Measurements from ENCODE around the gene SPRED2. TPM values are rescaled to one million over a fixed set of nuclear protein-coding genes. Genes with fewer than 3 reads are reported as not detected.

Gene SPRED2
- total RNA-seq, 2 experiments from 2014 or later, result 5.9 to 6.7 TPM

GRCh38 chr2:65371074-65371434 is 61.3 kb downstream of the SPRED2 start:
- ChIA-PET POLR2A (interaction anchor here (1.4 to 1.5 kb wide), 2 partner anchors 11 to 14 kb away, joined by 3 to 4 read pairs; no protein-coding TSS in a partner anchor), CTCF (interaction anchor here (1.3 kb wide), 1 partner anchor 12 kb away, joined by 4 read pairs; no protein-coding TSS in a partner anchor)
- Mint-ChIP-seq H3K27me3 (peaks cover 1% of the 10 kb centered on the region), H3K4me3 (no peak overlapping the region), H3K9me3 (no peaks in the 10 kb centered on the region), H3K36me3 (ENCODE audit: low read depth) (no peaks in the 10 kb centered on the region), H3K27ac (no peak overlapping the region), H3K4me1 (ENCODE audit: low read depth) (peaks cover 15% of the 10 kb centered on the region)
- no peak for TF ChIP-seq CTCF (IDR thresholded peaks at IDR 0.05)
- intact Hi-C loops (cut with micrococcal nuclease), result no loop called here
- no peak for DNase-seq
- no peak for ATAC-seq

- ChIA-PET CTCF (interaction anchor here (0.7 kb wide), 2 partner anchors 9 to 12 kb away, joined by 3 to 4 read pairs; no protein-coding TSS in a partner anchor), POLR2A (interaction anchor here (1.4 to 1.5 kb wide), 2 partner anchors 12 to 14 kb away, joined by 3 to 4 read pairs; no protein-coding TSS in a partner anchor)
- H3K27me3 Mint-ChIP-seq, result peaks cover 1% of the 10 kb centered on the region
- no peak overlapping the region for H3K27ac Mint-ChIP-seq
- peaks cover 16% of the 10 kb centered on the region for H3K4me1 Mint-ChIP-seq (ENCODE audit: low read depth)
- no peaks in the 10 kb centered on the region for H3K9me3 Mint-ChIP-seq
- intact Hi-C loops (cut with micrococcal nuclease), result no loop called here
- TF ChIP-seq CTCF (IDR thresholded peaks at IDR 0.05), result no peak
- no peak for DNase-seq
- no peaks in the 10 kb centered on the region for H3K36me3 Mint-ChIP-seq (ENCODE audit: low read depth)
- H3K4me3 Mint-ChIP-seq, result no peak overlapping the region
- ATAC-seq, result no peak
Observed at GRCh38 chr2:65370387-65371073, 61.9 kb downstream of the SPRED2 start.

- DNase-seq, result no peak
- intact Hi-C loops (cut with micrococcal nuclease), result loop anchor here (5.0 kb wide), 1 partner anchor 68 kb away; no protein-coding TSS in a partner anchor
- Mint-ChIP-seq H3K4me3 (no peak overlapping the region), H3K4me1 (ENCODE audit: low read depth) (peaks cover 16% of the 10 kb centered on the region), H3K9me3 (no peaks in the 10 kb centered on the region), H3K27me3 (no peaks in the 10 kb centered on the region), H3K36me3 (ENCODE audit: low read depth) (no peaks in the 10 kb centered on the region), H3K27ac (no peak overlapping the region)
- CTCF ChIA-PET, result interaction anchor here (0.7 kb wide), 2 partner anchors 8 to 13 kb away, joined by 3 to 4 read pairs; no protein-coding TSS in a partner anchor
- no peak for TF ChIP-seq CTCF (IDR thresholded peaks at IDR 0.05)
- ATAC-seq, result no peak
- POLR2A ChIA-PET, result interaction anchor here (1.5 kb wide), 1 partner anchor 13 kb away, joined by 3 read pairs; no protein-coding TSS in a partner anchor
Observed at GRCh38 chr2:65369980-65370379, 62.4 kb downstream of the SPRED2 start.

- peaks cover 13% of the 10 kb centered on the region for H3K4me1 Mint-ChIP-seq (ENCODE audit: low read depth)
- H3K27me3 Mint-ChIP-seq, result no peaks in the 10 kb centered on the region
- ATAC-seq (no peak), DNase-seq (no peak)
- no peak overlapping the region for H3K27ac Mint-ChIP-seq
- H3K4me3 Mint-ChIP-seq, result no peak overlapping the region
- intact Hi-C loops (cut with micrococcal nuclease), result loop anchor here (5.0 kb wide), 1 partner anchor 67 kb away; no protein-coding TSS in a partner anchor
- POLR2A ChIA-PET, result no interaction called here
- CTCF ChIA-PET, result interaction anchor here (0.7 kb wide), 1 partner anchor 13 kb away, joined by 4 read pairs; no protein-coding TSS in a partner anchor
- H3K9me3 Mint-ChIP-seq, result no peaks in the 10 kb centered on the region
- H3K36me3 Mint-ChIP-seq (ENCODE audit: low read depth), result no peaks in the 10 kb centered on the region
- no peak for TF ChIP-seq CTCF (IDR thresholded peaks at IDR 0.05)
Observed at GRCh38 chr2:65369574-65369973, 62.8 kb downstream of the SPRED2 start.

GRCh38 chr2:65368468-65368867 is 63.9 kb downstream of the SPRED2 start:
- Mint-ChIP-seq H3K4me3 (no peak overlapping the region), H3K27ac (no peak overlapping the region), H3K27me3 (no peaks in the 10 kb centered on the region), H3K9me3 (no peaks in the 10 kb centered on the region), H3K4me1 (ENCODE audit: low read depth) (peaks cover 12% of the 10 kb centered on the region), H3K36me3 (ENCODE audit: low read depth) (no peaks in the 10 kb centered on the region)
- POLR2A ChIA-PET, result interaction anchor here (1.5 to 1.7 kb wide), 2 partner anchors 11 to 14 kb away, joined by 4 to 5 read pairs; no protein-coding TSS in a partner anchor
- TF ChIP-seq CTCF (IDR thresholded peaks at IDR 0.05), result no peak
- intact Hi-C loops (cut with micrococcal nuclease), result loop anchor here (5.0 kb wide), 1 partner anchor 66 kb away; no protein-coding TSS in a partner anchor
- CTCF ChIA-PET, result no interaction called here
- DNase-seq (no peak), ATAC-seq (no peak)

Data from activated CD8-positive, alpha-beta T cell treated with anti-CD3 and anti-CD28 coated beads for 36 hours (primary cell).